H1 (cell line): ENCODE measurements around the gene NLGN4Y. TPM values are rescaled to one million over a fixed set of nuclear protein-coding genes. Genes with fewer than 3 reads are reported as not detected.

ENCODE experiments used
- CTCF ChIA-PET: fragments of 300-600 bp; sonication (Branson Sonifier 250); formaldehyde crosslinking; loops from one replicate; lab custom pipeline; 2021; ENCODE audit not compliant: partially characterized antibody; lab: Charles Lee
- POLR2A ChIA-PET: fragments of 300-600 bp; sonication (Branson Sonifier 250); formaldehyde crosslinking; loops from one replicate; lab custom pipeline; 2021; ENCODE audit warnings: inconsistent platforms; ENCODE audit not compliant: partially characterized antibody; lab: Charles Lee
- DNase-seq, 2 experiments: peaks; one replicate each; pipeline versions ENCODE4 v3.0.0 to v3.0.0-alpha.2; 2010 to 2022; ENCODE audit warnings: low spot score in 2 of 2, low read depth in 1 of 2, mixed read lengths in 1 of 2
- FAIRE-seq: peaks from 2 replicates; lab custom pipeline; 2011; peaks lifted over from hg19 to GRCh38; lab: Jason Lieb, UNC
- H2AFZ ChIP-seq: 2 replicates; pipeline ENCODE4 v1.8.1; 2012; ENCODE audit warnings: low read length, inconsistent platforms
- H2AK5ac ChIP-seq: 2 replicates; pipeline ENCODE4 v1.6.1; 2013; ENCODE audit warnings: low read depth, low read length
- H2BK120ac ChIP-seq: replicated peaks from 2 replicates; pipeline ENCODE3; 2013; ENCODE audit warnings: low read depth, low read length, inconsistent platforms
- H2BK12ac ChIP-seq: 2 replicates; pipeline ENCODE4 v1.6.1; 2013; ENCODE audit warnings: low read depth, low read length
- H2BK15ac ChIP-seq: 2 replicates; pipeline ENCODE4 v1.6.1; 2013; ENCODE audit warnings: low read length
- H2BK20ac ChIP-seq: 2 replicates; pipeline ENCODE4 v1.6.1; 2013; ENCODE audit warnings: low read length
- H2BK5ac ChIP-seq: 2 replicates; pipeline ENCODE4 v1.6.1; 2013; ENCODE audit warnings: low read depth, low read length
- H3K14ac ChIP-seq: 2 replicates; pipeline ENCODE4 v1.6.1; 2013; ENCODE audit warnings: inconsistent platforms; ENCODE audit not compliant: insufficient read length
- H3K18ac ChIP-seq: 2 replicates; pipeline ENCODE4 v1.6.1; 2013; ENCODE audit warnings: low read length; ENCODE audit errors: extremely low read depth
- H3K23ac ChIP-seq: 2 replicates; pipeline ENCODE4 v1.6.1; 2013; ENCODE audit warnings: inconsistent platforms; ENCODE audit not compliant: insufficient read length
- H3K23me2 ChIP-seq: 2 replicates; pipeline ENCODE4 v1.6.1; 2013; ENCODE audit warnings: low read depth, low read length
- H3K27ac ChIP-seq: 2 replicates; pipeline ENCODE4 v1.6.1; 2011; ENCODE audit warnings: low read depth, low read length, inconsistent platforms
- H3K27me3 ChIP-seq, 4 experiments: replicated peaks in 1 of 4; 1 replicate in 1 of 4; 2 replicates in 3 of 4; pipeline versions ENCODE4 v1.6.1 to v1.8.1; 2011 to 2013; ENCODE audit warnings: low read length in 3 of 4, mild to moderate bottlenecking in 3 of 4, inconsistent platforms in 2 of 4, mixed read lengths in 2 of 4, moderate library complexity in 1 of 4; ENCODE audit not compliant: control insufficient read depth in 3 of 4, insufficient read depth in 3 of 4; ENCODE audit errors: extremely low read depth in 1 of 4
- H3K36me3 ChIP-seq, 4 experiments: 2 replicates each; pipeline versions ENCODE4 v1.6.1 to v1.8.1; 2011 to 2013; ENCODE audit warnings: mild to moderate bottlenecking in 4 of 4, low read length in 3 of 4, moderate library complexity in 2 of 4, control low read depth in 1 of 4, inconsistent platforms in 1 of 4; ENCODE audit not compliant: insufficient read depth in 4 of 4, control insufficient read depth in 2 of 4
- H3K4ac ChIP-seq: replicated peaks from 2 replicates; pipeline ENCODE3; 2013; ENCODE audit warnings: low read length, low read depth, mixed read lengths, inconsistent platforms; ENCODE audit not compliant: insufficient read length
- H3K4me1 ChIP-seq, 4 experiments: replicated peaks in 1 of 4; 1 replicate in 1 of 4; 2 replicates in 3 of 4; pipeline versions ENCODE4 v1.6.1 to v1.8.1; 2011 to 2013; ENCODE audit warnings: low read length in 3 of 4, inconsistent platforms in 2 of 4, mixed read lengths in 1 of 4; ENCODE audit not compliant: insufficient read depth in 4 of 4, control insufficient read depth in 3 of 4
- H3K4me2 ChIP-seq, 2 experiments: 2 replicates each; pipeline versions ENCODE4 v1.6.1 to v1.8.1; 2011 to 2013; ENCODE audit warnings: low read depth in 2 of 2, low read length in 2 of 2, control low read depth in 1 of 2, inconsistent platforms in 1 of 2, mild to moderate bottlenecking in 1 of 2; ENCODE audit not compliant: insufficient read depth in 1 of 2
- H3K4me3 ChIP-seq, 4 experiments: fragments of 200-600, 300-600 bp in 1 of 4; sonication (generic), shearing (Covaris generic), sonication (Bioruptor Twin) in 1 of 4; 2 replicates each; pipeline versions ENCODE4 v1.5.1 to v1.8.1; 2011 to 2016; ENCODE audit warnings: low read length in 4 of 4, low read depth in 3 of 4, control low read depth in 2 of 4, inconsistent platforms in 2 of 4, mild to moderate bottlenecking in 2 of 4, mixed read lengths in 1 of 4, moderate library complexity in 1 of 4; ENCODE audit not compliant: insufficient read depth in 2 of 4; ENCODE audit errors: extremely low read depth in 1 of 4
- H3K56ac ChIP-seq: replicated peaks from 2 replicates; pipeline ENCODE3; 2013; ENCODE audit warnings: low read depth, mild to moderate bottlenecking, mixed read lengths, low read length, inconsistent platforms; ENCODE audit not compliant: insufficient read length
- H3K79me1 ChIP-seq: 2 replicates; pipeline ENCODE4 v1.6.1; 2013; ENCODE audit warnings: low read depth, low read length, control low read depth
- H3K79me2 ChIP-seq, 2 experiments: 2 replicates each; pipeline versions ENCODE4 v1.6.1 to v1.8.1; 2012 to 2013; ENCODE audit warnings: low read length in 2 of 2, mild to moderate bottlenecking in 2 of 2, inconsistent platforms in 1 of 2; ENCODE audit not compliant: insufficient read depth in 2 of 2, control insufficient read depth in 1 of 2
- H3K9ac ChIP-seq, 4 experiments: replicated peaks in 1 of 4; 1 replicate in 1 of 4; 2 replicates in 3 of 4; pipeline versions ENCODE4 v1.6.1 to v1.8.1; 2011 to 2013; ENCODE audit warnings: low read depth in 3 of 4, low read length in 3 of 4, control low read depth in 2 of 4, mild to moderate bottlenecking in 2 of 4, moderate library complexity in 2 of 4, inconsistent platforms in 1 of 4; ENCODE audit errors: extremely low read depth in 1 of 4
- H3K9me3 ChIP-seq, 2 experiments: 2 replicates each; pipeline versions ENCODE4 v1.6.1 to v1.8.1; 2012 to 2013; ENCODE audit warnings: mild to moderate bottlenecking in 2 of 2, moderate library complexity in 2 of 2, control low read depth in 1 of 2, inconsistent platforms in 1 of 2, low read depth in 1 of 2, low read length in 1 of 2, mixed read lengths in 1 of 2; ENCODE audit not compliant: insufficient read depth in 2 of 2
- H4K20me1 ChIP-seq, 2 experiments: replicated peaks in 1 of 2; 2 replicates each; pipeline versions ENCODE3 to v1.8.1; 2011 to 2013; ENCODE audit warnings: inconsistent platforms in 2 of 2, low read length in 2 of 2, mild to moderate bottlenecking in 1 of 2; ENCODE audit not compliant: insufficient read depth in 2 of 2, control insufficient read depth in 1 of 2
- H4K5ac ChIP-seq: 2 replicates; pipeline ENCODE4 v1.6.1; 2013; ENCODE audit warnings: low read length, low read depth, mixed read lengths, inconsistent platforms; ENCODE audit not compliant: insufficient read length
- H4K8ac ChIP-seq: 2 replicates; pipeline ENCODE4 v1.8.0; 2013; ENCODE audit warnings: mild to moderate bottlenecking, moderate library complexity, low read length, inconsistent platforms; ENCODE audit not compliant: insufficient read depth; ENCODE audit errors: extremely low read depth
- H4K91ac ChIP-seq: replicated peaks from 2 replicates; pipeline ENCODE3; 2013; ENCODE audit warnings: low read length, mixed read lengths, inconsistent platforms; ENCODE audit not compliant: insufficient read length
- CREB1 ChIP-seq: IDR thresholded peaks from 2 replicates; pipeline ENCODE4 v1.6.1; 2012; ENCODE audit warnings: inconsistent platforms
- EP300 ChIP-seq, 2 experiments: IDR thresholded peaks; 1 replicate in 1 of 2; 2 replicates in 1 of 2; pipeline ENCODE4 v1.6.1; 2011 to 2012; ENCODE audit warnings: low read depth in 2 of 2, low read length in 2 of 2, mild to moderate bottlenecking in 2 of 2, borderline replicate concordance in 1 of 2, inconsistent platforms in 1 of 2, moderate library complexity in 1 of 2
- POLR2AphosphoS5 ChIP-seq: IDR thresholded peaks from 2 replicates; pipeline ENCODE4 v1.6.1; 2011; ENCODE audit warnings: low read depth, low read length
- RAD21 ChIP-seq, 2 experiments: IDR thresholded peaks in 1 of 2; conservative IDR thresholded peaks in 1 of 2; 2 replicates each; pipeline ENCODE4 v1.6.1; 2011; ENCODE audit warnings: low read depth in 2 of 2, low read length in 2 of 2, improper control_type of control experiment in 1 of 2, inconsistent platforms in 1 of 2, mild to moderate bottlenecking in 1 of 2, moderate library complexity in 1 of 2
- RNF2 ChIP-seq: fragments of 200-900, 300-1000 bp; sonication (generic); IDR thresholded peaks from 2 replicates; pipeline ENCODE4 v1.7.1; 2016; ENCODE audit warnings: borderline replicate concordance, low read depth, mild to moderate bottlenecking, antibody characterized with exemption, low read length; ENCODE audit not compliant: poor library complexity, severe bottlenecking; ENCODE audit errors: missing control alignments
- SIRT6 ChIP-seq: IDR thresholded peaks from one replicate; pipeline ENCODE4 v1.7.1; 2012; ENCODE audit warnings: low read length, inconsistent platforms
- SP4 ChIP-seq: IDR thresholded peaks from 2 replicates; pipeline ENCODE4 v1.6.1; 2012; ENCODE audit warnings: low read length, inconsistent platforms
- WGBS, 2 experiments: shearing (Covaris generic) in 1 of 2; methylation state at CpG; one replicate each; pipeline versions ENCODE4 v1.1.6 to v1.1.7; 2013 to 2015; ENCODE audit warnings: low lambda C conversion rate in 2 of 2, mixed read lengths in 2 of 2, inconsistent platforms in 1 of 2, low coverage in 1 of 2, missing lambda C conversion rate in 1 of 2; ENCODE audit not compliant: insufficient replicate concordance in 2 of 2, insufficient coverage in 1 of 2, insufficient read length in 1 of 2; ENCODE audit errors: extremely low coverage in 1 of 2, missing lambda C conversion rate in 1 of 2; 5-methylcytosine and 5-hydroxymethylcytosine counted together
- polyA plus RNA-seq, 7 experiments: library from polyadenylated mRNA; depleted of rRNA in 3 of 7; stranded (reverse) in 5 of 7; unstranded in 2 of 7; fragments of >200 nt in 5 of 7; fragments of 200-250 nt in 2 of 7; gene quantifications; 1 replicate in 5 of 7; 2 replicates in 1 of 7; 4 replicates in 1 of 7; pipeline versions ENCODE4 v1.2.1 to v1.2.3, GENCODE V29; 2011 to 2013; ENCODE audit warnings: missing spikeins in 2 of 7, mixed read lengths in 2 of 7
- total RNA-seq: library from RNA; stranded (reverse); fragmentation: NEBNext Ultra II Directional; extraction: Animal tissue kit (Norgen Biotek cat#: 25700); gene quantifications from 2 replicates; pipeline ENCODE4 v1.2.1, GENCODE V29; 2021

NLGN4Y gene
- total and polyA plus RNA-seq, 2 of the 8 experiments (the other 6 are each of a cell fraction or from before 2014, with no cell fraction given) = 35.7 to 51.3 TPM

DNA sequence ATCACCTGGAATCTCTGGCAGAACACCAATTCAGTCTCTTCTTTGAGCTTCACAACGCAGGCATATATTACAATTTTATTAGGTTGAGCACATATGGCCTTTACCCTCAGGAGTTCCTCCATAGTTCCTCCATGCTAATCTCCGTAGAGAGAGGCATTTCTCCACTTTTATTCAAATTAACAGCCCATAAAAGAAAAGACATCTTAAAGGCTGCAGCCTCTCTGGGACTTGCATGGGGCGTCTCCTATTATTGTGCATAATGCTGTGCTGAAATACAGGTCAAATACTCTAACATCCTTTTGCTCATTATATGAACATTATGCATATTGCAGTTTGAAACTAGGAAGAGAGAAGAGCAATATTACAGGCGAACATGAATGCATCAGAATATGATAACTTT, 253.9 kb downstream of the NLGN4Y start:
- no peak overlapping the region for H3K27ac ChIP-seq
- H2AK5ac ChIP-seq = no peak overlapping the region
- H2BK120ac ChIP-seq = no peak overlapping the region
- ChIA-PET POLR2A (interaction anchor here (0.6 kb wide), 1 partner anchor 303 kb away, joined by 3 read pairs; no protein-coding TSS in a partner anchor), CTCF (no interaction called here)
- WGBS, 2 experiments = 89% methylated on average over 4 of the region's 4 CpGs; no CpG with 5 or more reads in 1 of the 2 experiments
- no peak overlapping the region for H3K9ac ChIP-seq
- no peak overlapping the region for H2AFZ ChIP-seq
- no peak overlapping the region for H3K23ac ChIP-seq
- H3K27me3 ChIP-seq = no peaks in the 10 kb centered on the region
- H3K4me2 ChIP-seq = no peak overlapping the region
- H2BK15ac ChIP-seq = no peak overlapping the region
- no peaks in the 10 kb centered on the region for H3K79me1 ChIP-seq
- peaks cover 0 to 8% of the 10 kb centered on the region in 2 experiments; a peak in 1 of 4 replicates for H3K9me3 ChIP-seq
- H3K14ac ChIP-seq = no peak overlapping the region
- no peak overlapping the region for H4K8ac ChIP-seq
- H2BK12ac ChIP-seq = no peak overlapping the region
- peaks cover 0 to 6% (median 1%) of the 10 kb centered on the region in 4 experiments; a peak in 2 of 8 replicates for H3K36me3 ChIP-seq
- FAIRE-seq = no peak
- no peaks in the 10 kb centered on the region for H3K4me1 ChIP-seq
- no peak overlapping the region for H3K56ac ChIP-seq
- DNase-seq = no peak
- H4K5ac ChIP-seq = no peak overlapping the region
- no peak overlapping the region for H2BK20ac ChIP-seq
- no peaks in the 10 kb centered on the region for H3K79me2 ChIP-seq
- H3K4me3 ChIP-seq = no peak overlapping the region
- H4K91ac ChIP-seq = no peak overlapping the region
- H3K18ac ChIP-seq = no peak overlapping the region
- no peak overlapping the region for H2BK5ac ChIP-seq
- no peaks in the 10 kb centered on the region for H4K20me1 ChIP-seq
- H3K4ac ChIP-seq = no peak overlapping the region
- H3K23me2 ChIP-seq = no peaks in the 10 kb centered on the region
- TF ChIP-seq SP4 (no peak), RNF2 (no peak), CREB1 (no peak), EP300 (IDR thresholded peaks at IDR 0.05; ENCODE audit: borderline replicate concordance in 1 of 2, low read depth in 2 of 2, low read length in 2 of 2) (no peak), SIRT6 (no peak), POLR2AphosphoS5 (no peak), RAD21 (IDR thresholded peaks at IDR 0.05 in 1 of 2, conservative IDR thresholded peaks at IDR 0.05 in 1 of 2; ENCODE audit: low read depth in 2 of 2, low read length in 2 of 2) (no peak)
